DND-41 (cell line): ENCODE results near the gene PDE1A.

Source experiments
- ATAC-seq: fragments of 200-7000 bp; cut with Tn5 transposase; 3 replicates; pipeline ENCODE4 v1.9.1; 2021; ENCODE audit warnings: low read depth; ENCODE audit not compliant: insufficient read depth
- DNase-seq: peaks from one replicate; pipeline ENCODE4 v3.0.0-alpha.2; 2020
- H2AFZ ChIP-seq: 2 replicates; pipeline ENCODE4 v1.6.0; 2012; ENCODE audit warnings: low read depth, low read length
- H3K27ac ChIP-seq: 2 replicates; pipeline ENCODE4 v1.5.1; 2012; ENCODE audit warnings: low read length, inconsistent platforms
- H3K27me3 ChIP-seq: fragments of 200-600 bp; sonication (generic); 2 replicates; pipeline ENCODE4 v1.6.0; 2012; ENCODE audit warnings: low read length, mild to moderate bottlenecking, inconsistent platforms; ENCODE audit not compliant: insufficient read depth, poor library complexity
- H3K36me3 ChIP-seq: 2 replicates; pipeline ENCODE4 v1.5.1; 2012; ENCODE audit warnings: low read length, inconsistent platforms; ENCODE audit not compliant: insufficient read depth
- H3K4me1 ChIP-seq: 2 replicates; pipeline ENCODE4 v1.5.1; 2012; ENCODE audit warnings: mild to moderate bottlenecking, low read length; ENCODE audit not compliant: insufficient read depth
- H3K4me2 ChIP-seq: 2 replicates; pipeline ENCODE4 v1.6.0; 2012; ENCODE audit warnings: mild to moderate bottlenecking, moderate library complexity, low read length, inconsistent platforms; ENCODE audit not compliant: insufficient read depth
- H3K4me3 ChIP-seq, 2 experiments: fragments of 200-600 bp in 1 of 2; shearing (Covaris generic) in 1 of 2; 2 replicates each; pipeline ENCODE4 v1.5.1; 2012 to 2016; ENCODE audit warnings: inconsistent platforms in 2 of 2, low read length in 2 of 2, mild to moderate bottlenecking in 2 of 2, low read depth in 1 of 2, moderate library complexity in 1 of 2
- H3K79me2 ChIP-seq: 2 replicates; pipeline ENCODE4 v1.6.0; 2012; ENCODE audit warnings: low read length, inconsistent platforms; ENCODE audit not compliant: insufficient read depth
- H3K9ac ChIP-seq: 2 replicates; pipeline ENCODE4 v1.6.0; 2012; ENCODE audit warnings: low read depth, mild to moderate bottlenecking, inconsistent platforms, low read length, moderate library complexity
- H3K9me3 ChIP-seq: 2 replicates; pipeline ENCODE4 v1.5.1; 2012; ENCODE audit warnings: low read length, moderate library complexity, mild to moderate bottlenecking, inconsistent platforms; ENCODE audit not compliant: insufficient read depth, severe bottlenecking
- H4K20me1 ChIP-seq: 2 replicates; pipeline ENCODE4 v1.6.0; 2012; ENCODE audit warnings: low read length; ENCODE audit not compliant: insufficient read depth
- EZH2 ChIP-seq: IDR thresholded peaks from 3 replicates; pipeline ENCODE4 v1.6.1; 2012; ENCODE audit warnings: borderline replicate concordance, low read depth, mild to moderate bottlenecking, moderate library complexity, low read length, inconsistent platforms; ENCODE audit not compliant: severe bottlenecking
- TF ChIP-seq, protein P1 (sequence below): IDR thresholded peaks from 2 replicates; pipeline ENCODE4 v1.5.1; 2012; ENCODE audit warnings: borderline replicate concordance, low read length, moderate library complexity, mild to moderate bottlenecking; ENCODE audit not compliant: poor library complexity, severe bottlenecking; ENCODE audit errors: extremely low read depth

PDE1A gene

GRCh38 chr2:182426918-182427240, at the start of gene PDE1A:
Gene PDE1A (minus strand): TSS chr2:182427036.
- DNase-seq, result no peak
- H2AFZ ChIP-seq, result no peak within 1 kb of the TSS

GRCh38 chr2:182473635-182474034, 46.8 kb upstream of the PDE1A start:
- Histone ChIP-seq H3K27ac (no peak overlapping the region), H3K36me3 (no peaks in the 10 kb centered on the region), H4K20me1 (no peaks in the 10 kb centered on the region), H3K27me3 (no peaks in the 10 kb centered on the region), H3K4me1 (no peaks in the 10 kb centered on the region), H2AFZ (no peak overlapping the region), H3K9ac (no peak overlapping the region), H3K4me2 (no peak overlapping the region), H3K4me3 (no peak overlapping the region), H3K79me2 (no peaks in the 10 kb centered on the region), H3K9me3 (no peaks in the 10 kb centered on the region)
- DNase-seq, result no peak
- no peak for ATAC-seq
- TF ChIP-seq, protein P1, sequence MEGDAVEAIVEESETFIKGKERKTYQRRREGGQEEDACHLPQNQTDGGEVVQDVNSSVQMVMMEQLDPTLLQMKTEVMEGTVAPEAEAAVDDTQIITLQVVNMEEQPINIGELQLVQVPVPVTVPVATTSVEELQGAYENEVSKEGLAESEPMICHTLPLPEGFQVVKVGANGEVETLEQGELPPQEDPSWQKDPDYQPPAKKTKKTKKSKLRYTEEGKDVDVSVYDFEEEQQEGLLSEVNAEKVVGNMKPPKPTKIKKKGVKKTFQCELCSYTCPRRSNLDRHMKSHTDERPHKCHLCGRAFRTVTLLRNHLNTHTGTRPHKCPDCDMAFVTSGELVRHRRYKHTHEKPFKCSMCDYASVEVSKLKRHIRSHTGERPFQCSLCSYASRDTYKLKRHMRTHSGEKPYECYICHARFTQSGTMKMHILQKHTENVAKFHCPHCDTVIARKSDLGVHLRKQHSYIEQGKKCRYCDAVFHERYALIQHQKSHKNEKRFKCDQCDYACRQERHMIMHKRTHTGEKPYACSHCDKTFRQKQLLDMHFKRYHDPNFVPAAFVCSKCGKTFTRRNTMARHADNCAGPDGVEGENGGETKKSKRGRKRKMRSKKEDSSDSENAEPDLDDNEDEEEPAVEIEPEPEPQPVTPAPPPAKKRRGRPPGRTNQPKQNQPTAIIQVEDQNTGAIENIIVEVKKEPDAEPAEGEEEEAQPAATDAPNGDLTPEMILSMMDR, result no peak
- no peak for TF ChIP-seq EZH2

More at GRCh38 chr2:182426918-182427240, at the start of gene PDE1A:
- Histone ChIP-seq H3K4me1 (no peaks in the 10 kb centered on the region), H3K27me3 (no peaks in the 10 kb centered on the region), H3K4me3 (no peak within 1 kb of the TSS), H3K9me3 (no peaks in the 10 kb centered on the region), H3K9ac (no peak within 1 kb of the TSS), H3K4me2 (no peak within 1 kb of the TSS), H4K20me1 (no peaks in the 10 kb centered on the region), H3K27ac (no peak within 1 kb of the TSS), H3K36me3 (no peaks in the 10 kb centered on the region), H3K79me2 (no peaks in the 10 kb centered on the region)
- TF ChIP-seq EZH2, result no peak
- TF ChIP-seq, protein P1, result no peak
- ATAC-seq, result no peak

DNA sequence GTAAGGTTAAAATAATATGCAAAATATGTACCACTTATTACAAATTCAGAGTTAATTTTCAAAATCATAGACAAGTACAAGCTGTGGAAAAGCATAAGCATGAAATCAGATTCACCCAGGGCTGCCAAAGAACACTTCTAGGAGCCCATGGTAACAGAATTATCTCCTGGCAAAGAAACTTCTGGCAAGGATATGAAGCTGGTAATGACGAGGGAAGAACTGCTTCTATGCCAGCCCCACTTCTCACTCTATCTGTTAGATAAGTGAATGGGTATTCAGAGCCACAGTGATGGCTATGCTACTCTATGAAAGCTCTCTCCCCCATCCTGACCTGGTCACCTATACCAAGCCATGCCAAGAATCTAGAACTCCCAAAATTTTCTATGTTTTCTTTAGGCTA, 36.9 kb upstream of the PDE1A start:
- Histone ChIP-seq H3K27me3 (no peaks in the 10 kb centered on the region), H3K79me2 (no peaks in the 10 kb centered on the region), H2AFZ (no peak overlapping the region), H3K9me3 (no peaks in the 10 kb centered on the region), H3K36me3 (no peaks in the 10 kb centered on the region), H3K9ac (no peak overlapping the region), H3K4me1 (no peaks in the 10 kb centered on the region), H3K4me3 (no peak overlapping the region), H4K20me1 (no peaks in the 10 kb centered on the region), H3K27ac (no peak overlapping the region), H3K4me2 (no peak overlapping the region)
- no peak for TF ChIP-seq EZH2
- TF ChIP-seq, protein P1, result no peak
- DNase-seq (no peak), ATAC-seq (no peak)

DNA sequence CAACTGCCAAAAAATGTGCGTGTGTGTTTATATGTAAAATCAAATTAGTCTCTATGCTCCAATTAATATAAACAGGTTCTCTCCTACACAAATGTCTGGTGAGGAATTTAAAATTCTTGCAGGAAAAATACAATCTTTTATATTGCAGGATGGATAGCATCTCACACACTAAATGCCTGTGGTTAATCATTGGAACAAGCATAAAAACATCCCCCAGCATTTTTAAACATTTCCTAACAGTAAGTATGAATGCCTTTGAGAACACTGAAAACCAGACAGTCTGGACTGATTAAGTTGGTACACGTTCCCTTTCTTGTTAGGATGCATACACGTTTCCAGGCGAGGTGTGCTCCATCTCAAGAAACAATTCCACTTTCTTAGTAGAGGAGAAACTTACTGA, 29.9 kb upstream of the PDE1A start:
- H3K27me3 ChIP-seq, result no peaks in the 10 kb centered on the region
- H2AFZ ChIP-seq, result no peak overlapping the region
- H4K20me1 ChIP-seq, result no peaks in the 10 kb centered on the region
- H3K9ac ChIP-seq, result no peak overlapping the region
- H3K36me3 ChIP-seq, result no peaks in the 10 kb centered on the region
- DNase-seq (no peak), ATAC-seq (no peak)
- no peaks in the 10 kb centered on the region for H3K4me1 ChIP-seq
- TF ChIP-seq EZH2, result no peak
- TF ChIP-seq, protein P1, result no peak
- no peak overlapping the region for H3K4me3 ChIP-seq
- H3K4me2 ChIP-seq, result no peak overlapping the region
- H3K79me2 ChIP-seq, result no peaks in the 10 kb centered on the region
- no peaks in the 10 kb centered on the region for H3K9me3 ChIP-seq
- H3K27ac ChIP-seq, result no peak overlapping the region
